Measurements from ENCODE around the gene IFITM2.

Gene IFITM2

GRCh38 chr11:307766-308708 lies at the start of gene IFITM2:
Gene IFITM2 (plus strand): TSS chr11:307816. CDS start chr11:308193, 377 bp downstream.
- DNase-seq = peak; percentile 88

- DNase-seq = no peak
Measured at GRCh38 chr11:259413-259812, 48.2 kb upstream of the IFITM2 start.

- DNase-seq = no peak
Measured at GRCh38 chr11:261624-262023, 46.0 kb upstream of the IFITM2 start.

- DNase-seq = peak; percentile 36
Measured at GRCh38 chr11:266676-267439, 40.8 kb upstream of the IFITM2 start.

GRCh38 chr11:267491-267994 lies 40.1 kb upstream of the IFITM2 start:
- DNase-seq = peak; percentile 60

GRCh38 chr11:268716-269145 lies 38.9 kb upstream of the IFITM2 start:
- peak; percentile 77 for DNase-seq

GRCh38 chr11:269146-269890 lies 38.3 kb upstream of the IFITM2 start:
- peak; percentile 95 for DNase-seq

GRCh38 chr11:270451-271318 lies 36.9 kb upstream of the IFITM2 start:
- no peak for DNase-seq

- no peak for DNase-seq
Measured at GRCh38 chr11:271319-271715, 36.3 kb upstream of the IFITM2 start.

- no peak for DNase-seq
Measured at GRCh38 chr11:272195-272930, 35.3 kb upstream of the IFITM2 start.

GRCh38 chr11:272931-273198 lies 34.8 kb upstream of the IFITM2 start:
- no peak for DNase-seq

GRCh38 chr11:276219-276618 lies 31.4 kb upstream of the IFITM2 start:
- DNase-seq = no peak

GRCh38 chr11:278001-278951 lies 29.3 kb upstream of the IFITM2 start, which contains the start of gene NLRP6:
Gene NLRP6 (plus strand): TSS chr11:278407. CDS start chr11:278570, 163 bp downstream.
- no peak for DNase-seq

GRCh38 chr11:279040-279965 lies 28.3 kb upstream of the IFITM2 start:
- DNase-seq = peak; percentile 11

- peak; percentile 26 for DNase-seq
Measured at GRCh38 chr11:279966-280705, 27.5 kb upstream of the IFITM2 start.

GRCh38 chr11:280706-281485 lies 26.7 kb upstream of the IFITM2 start:
- peak; percentile 24 for DNase-seq

GRCh38 chr11:281486-282161 lies 26.0 kb upstream of the IFITM2 start:
- DNase-seq = no peak
